AG09309 (cell line): ENCODE results near the gene EHBP1.

Experiments
- DNase-seq: peaks from one replicate; pipeline ENCODE4 v3.0.0-alpha.2; 2010; ENCODE audit warnings: low read depth
- H3K4me3 ChIP-seq: 2 replicates; pipeline ENCODE4 v1.5.1; 2011; ENCODE audit warnings: mild to moderate bottlenecking, low read depth, low read length, moderate library complexity; ENCODE audit not compliant: control insufficient read depth
- CTCF ChIP-seq: IDR thresholded peaks from 2 replicates; pipeline ENCODE4 v1.5.1; 2011; ENCODE audit warnings: mild to moderate bottlenecking, low read depth, low read length, inconsistent platforms; ENCODE audit not compliant: insufficient read depth, control insufficient read depth; ENCODE audit errors: missing control alignments

Gene EHBP1

DNA sequence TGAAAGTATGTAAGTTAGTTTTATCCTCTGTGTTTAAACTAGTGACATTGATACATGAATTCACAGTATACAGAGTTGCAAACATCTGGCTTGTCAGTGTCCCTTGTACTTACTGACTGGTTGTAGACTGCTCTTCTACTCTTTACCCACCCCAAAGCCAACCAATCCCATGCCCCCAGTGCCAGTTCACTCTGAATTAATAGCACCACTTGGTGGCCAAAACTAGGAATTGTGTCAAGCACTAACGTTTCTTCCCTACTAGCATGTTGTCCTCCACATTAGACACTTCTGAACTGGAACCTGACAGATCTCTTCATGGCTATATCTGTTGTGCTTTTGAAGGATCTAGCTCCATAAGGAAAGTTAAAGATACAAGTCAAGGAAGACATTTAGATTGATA, 317.9 kb downstream of the EHBP1 start:
- peak; percentile 32 for TF ChIP-seq CTCF
- H3K4me3 ChIP-seq, result no peak overlapping the region
- no peak for DNase-seq

DNA sequence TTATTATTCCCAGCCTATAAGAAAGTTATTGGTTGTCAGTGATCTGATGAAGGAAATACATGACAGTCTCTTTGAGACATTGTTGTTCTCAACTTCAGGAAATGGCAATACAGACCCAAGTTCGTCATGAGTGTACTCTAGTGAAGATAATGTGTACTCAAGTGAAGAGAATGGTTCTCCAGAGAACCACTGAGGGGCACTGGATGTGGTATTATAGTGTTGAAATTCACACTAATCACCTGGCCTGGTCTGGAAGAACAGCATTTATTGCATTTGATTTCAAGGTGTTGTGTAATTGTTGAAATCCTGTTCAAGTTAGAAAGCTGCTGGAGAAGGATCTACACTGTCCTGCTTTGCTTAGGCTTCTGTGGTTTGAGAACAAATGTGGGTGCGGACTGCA, 321.7 kb downstream of the EHBP1 start:
- DNase-seq, result no peak
- no peak overlapping the region for H3K4me3 ChIP-seq
- TF ChIP-seq CTCF, result no peak

- H3K4me3 ChIP-seq, result no peak overlapping the region
- no peak for DNase-seq
- TF ChIP-seq CTCF, result no peak
Observed at GRCh38 chr2:63029058-63029457, 323.5 kb downstream of the EHBP1 start.

DNA sequence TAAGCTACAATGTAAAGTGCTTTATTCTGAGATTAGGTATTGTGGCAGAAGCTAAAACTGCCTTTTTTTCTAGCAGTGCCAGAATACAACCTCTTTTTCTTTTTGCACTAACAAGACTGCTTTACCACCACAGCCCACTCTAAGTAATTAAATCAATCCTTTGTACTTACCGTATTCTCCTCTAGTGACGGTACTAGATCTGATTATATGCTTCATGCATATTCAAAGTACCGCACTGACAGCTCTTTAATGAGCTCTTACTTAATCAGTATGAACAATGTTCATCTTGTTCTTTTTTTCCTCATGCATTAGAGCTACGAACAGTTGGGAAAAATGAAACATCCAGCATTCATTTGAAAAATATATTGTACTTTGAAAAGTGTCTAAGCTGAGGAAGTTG, 329.0 kb downstream of the EHBP1 start:
- no peak for DNase-seq
- no peak overlapping the region for H3K4me3 ChIP-seq
- no peak for TF ChIP-seq CTCF

- H3K4me3 ChIP-seq, result no peak overlapping the region
- TF ChIP-seq CTCF, result no peak
- DNase-seq, result no peak
Observed at GRCh38 chr2:63035169-63035568, 329.7 kb downstream of the EHBP1 start.

GRCh38 chr2:63035660-63036059, 330.1 kb downstream of the EHBP1 start:
- no peak overlapping the region for H3K4me3 ChIP-seq
- no peak for TF ChIP-seq CTCF
- no peak for DNase-seq

DNA sequence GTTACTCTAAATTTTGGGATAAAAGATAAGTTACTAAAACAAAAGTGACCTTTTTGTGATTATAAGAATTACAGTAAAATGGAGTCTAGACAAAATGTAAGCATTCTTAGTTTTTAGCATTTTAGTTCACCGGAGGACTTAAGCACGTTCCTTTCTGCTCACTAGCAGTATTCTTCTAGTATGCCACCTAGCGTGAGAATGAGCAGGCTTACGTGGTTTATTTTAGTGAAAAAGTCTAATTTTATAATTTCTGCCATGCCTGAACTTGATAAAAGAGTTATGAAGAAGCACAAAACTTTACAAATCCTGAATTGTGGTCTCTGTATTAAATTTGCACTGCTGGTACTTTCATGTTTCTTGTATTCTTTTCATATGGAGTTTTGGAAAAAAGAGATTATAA, 332.5 kb downstream of the EHBP1 start:
- no peak for TF ChIP-seq CTCF
- no peak overlapping the region for H3K4me3 ChIP-seq
- DNase-seq, result no peak
